Stimulated activated CD8-positive, alpha-beta memory T cell treated with anti-CD3 and anti-CD28 coated beads, Interleukin-12 subunit alpha, Interleukin-12 subunit beta, amount 100 ng/mL, for 1 hour (primary cell): Measurements from ENCODE around the gene PI3.

ENCODE experiments used
- DNase-seq: peaks from one replicate; pipeline ENCODE4 v3.0.0-alpha.2; 2020; ENCODE audit warnings: low read depth

Gene PI3

GRCh38 chr20:45187693-45188092 lies 13.0 kb downstream of the PI3 start:
- DNase-seq = no peak

- no peak for DNase-seq
These were observed 14.4 kb downstream of the PI3 start for GRCh38 chr20:45189067-45189609.

GRCh38 chr20:45189861-45190260 lies 15.2 kb downstream of the PI3 start:
- DNase-seq = no peak

- DNase-seq = no peak
These were observed 17.2 kb downstream of the PI3 start for GRCh38 chr20:45191926-45192325.

GRCh38 chr20:45193331-45193730 lies 18.6 kb downstream of the PI3 start:
- no peak for DNase-seq

GRCh38 chr20:45206725-45207124 lies 32.0 kb downstream of the PI3 start, which contains the start of gene SEMG1:
Gene SEMG1 (plus strand): TSS chr20:45207033. CDS start chr20:45207054, 21 bp downstream.
- DNase-seq = no peak

GRCh38 chr20:45209924-45210323 lies 35.2 kb downstream of the PI3 start:
- DNase-seq = no peak

- no peak for DNase-seq
These were observed 37.1 kb downstream of the PI3 start for GRCh38 chr20:45211569-45212474.

- no peak for DNase-seq
These were observed 38.1 kb downstream of the PI3 start for GRCh38 chr20:45212836-45213235.

GRCh38 chr20:45218124-45218523 lies 43.4 kb downstream of the PI3 start:
- DNase-seq = no peak

- DNase-seq = no peak
These were observed 43.9 kb downstream of the PI3 start for GRCh38 chr20:45218636-45219035.

GRCh38 chr20:45221076-45221475 lies 46.4 kb downstream of the PI3 start, which contains the start of gene SEMG2:
Gene SEMG2 (plus strand): TSS chr20:45221373. CDS start chr20:45221390, 17 bp downstream.
- DNase-seq = no peak

GRCh38 chr20:45223136-45223535 lies 48.4 kb downstream of the PI3 start:
- no peak for DNase-seq
